B cell (primary cell): Measurements from ENCODE around the gene ARHGAP22.

Experiments used
- EZH2 ChIP-seq: IDR thresholded peaks from 2 replicates; pipeline ENCODE4 v1.6.1; 2012; ENCODE audit warnings: borderline replicate concordance, low read depth, mild to moderate bottlenecking, moderate library complexity, low read length; ENCODE audit not compliant: insufficient read depth, poor library complexity, severe bottlenecking
- TF ChIP-seq, protein P1 (sequence below): fragments of 200-600 bp; IDR thresholded peaks from one replicate; pipeline ENCODE4 v1.8.0; 2022; ENCODE audit warnings: antibody characterized with exemption, mild to moderate bottlenecking

DNA sequence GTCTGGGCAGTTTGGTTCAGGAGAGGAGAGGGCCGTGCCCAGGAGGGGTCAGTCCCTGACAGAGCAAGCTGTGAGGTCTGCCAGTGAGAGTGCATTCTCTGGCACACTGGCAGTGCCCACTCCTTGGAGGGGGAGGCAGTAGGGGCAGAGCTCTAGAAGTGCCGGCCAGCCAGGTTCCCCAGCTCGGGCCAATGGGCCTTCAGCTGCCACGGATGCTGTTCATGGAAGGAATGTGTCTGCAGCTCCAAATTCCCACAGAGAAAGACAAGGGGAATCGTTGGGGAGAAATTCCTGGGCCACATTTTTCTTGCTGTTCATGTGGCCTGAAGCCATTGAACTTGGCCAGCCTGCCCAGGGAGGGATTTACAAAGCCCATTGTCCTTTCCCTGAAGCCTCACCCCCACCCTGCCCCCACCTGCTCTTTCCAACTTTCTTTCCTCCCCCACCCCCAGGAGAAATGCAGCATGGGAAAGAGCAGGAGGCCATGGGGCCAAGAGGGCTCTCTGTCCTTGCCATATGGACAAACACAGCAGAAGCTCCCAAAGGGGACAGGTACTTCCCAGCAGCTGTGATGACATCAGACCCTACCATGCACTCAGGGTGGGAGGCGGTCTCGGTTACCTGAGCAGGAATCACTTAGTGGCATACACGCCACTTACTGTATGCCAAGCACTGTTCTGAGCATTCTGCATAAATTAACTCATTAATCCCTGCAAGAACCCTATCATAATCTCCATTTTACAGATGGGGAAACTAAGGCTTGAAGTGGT lies 70.7 kb downstream of the ARHGAP22 start:
- TF ChIP-seq, protein P1, sequence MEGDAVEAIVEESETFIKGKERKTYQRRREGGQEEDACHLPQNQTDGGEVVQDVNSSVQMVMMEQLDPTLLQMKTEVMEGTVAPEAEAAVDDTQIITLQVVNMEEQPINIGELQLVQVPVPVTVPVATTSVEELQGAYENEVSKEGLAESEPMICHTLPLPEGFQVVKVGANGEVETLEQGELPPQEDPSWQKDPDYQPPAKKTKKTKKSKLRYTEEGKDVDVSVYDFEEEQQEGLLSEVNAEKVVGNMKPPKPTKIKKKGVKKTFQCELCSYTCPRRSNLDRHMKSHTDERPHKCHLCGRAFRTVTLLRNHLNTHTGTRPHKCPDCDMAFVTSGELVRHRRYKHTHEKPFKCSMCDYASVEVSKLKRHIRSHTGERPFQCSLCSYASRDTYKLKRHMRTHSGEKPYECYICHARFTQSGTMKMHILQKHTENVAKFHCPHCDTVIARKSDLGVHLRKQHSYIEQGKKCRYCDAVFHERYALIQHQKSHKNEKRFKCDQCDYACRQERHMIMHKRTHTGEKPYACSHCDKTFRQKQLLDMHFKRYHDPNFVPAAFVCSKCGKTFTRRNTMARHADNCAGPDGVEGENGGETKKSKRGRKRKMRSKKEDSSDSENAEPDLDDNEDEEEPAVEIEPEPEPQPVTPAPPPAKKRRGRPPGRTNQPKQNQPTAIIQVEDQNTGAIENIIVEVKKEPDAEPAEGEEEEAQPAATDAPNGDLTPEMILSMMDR: no peak
- TF ChIP-seq EZH2: no peak
